T47D (cell line): ENCODE data around the gene PPP1R18.
"Not testable (repeated sequence)": the region's sequence is repeated elsewhere in the genome, so short reads cannot be mapped to it uniquely, and the experiment has no call there.

ENCODE experiments used
- DNase-seq, 2 experiments: peaks; one replicate each; pipeline versions ENCODE4 v3.0.0 to v3.0.0-alpha.2; 2011 to 2012; ENCODE audit warnings: low read depth in 1 of 2, low spot score in 1 of 2
- JUND ChIP-seq: IDR thresholded peaks from 2 replicates; pipeline ENCODE4 v1.6.1; 2012; ENCODE audit warnings: low read depth
- in situ Hi-C: cut with HindIII; loops from 2 replicates; pipeline ENCODE4 v1.10.0; 2016; ENCODE audit warnings: low sequenced_read_pairs, low pct_unique_long_range_greater_than_20kb

The PPP1R18 gene

DNA sequence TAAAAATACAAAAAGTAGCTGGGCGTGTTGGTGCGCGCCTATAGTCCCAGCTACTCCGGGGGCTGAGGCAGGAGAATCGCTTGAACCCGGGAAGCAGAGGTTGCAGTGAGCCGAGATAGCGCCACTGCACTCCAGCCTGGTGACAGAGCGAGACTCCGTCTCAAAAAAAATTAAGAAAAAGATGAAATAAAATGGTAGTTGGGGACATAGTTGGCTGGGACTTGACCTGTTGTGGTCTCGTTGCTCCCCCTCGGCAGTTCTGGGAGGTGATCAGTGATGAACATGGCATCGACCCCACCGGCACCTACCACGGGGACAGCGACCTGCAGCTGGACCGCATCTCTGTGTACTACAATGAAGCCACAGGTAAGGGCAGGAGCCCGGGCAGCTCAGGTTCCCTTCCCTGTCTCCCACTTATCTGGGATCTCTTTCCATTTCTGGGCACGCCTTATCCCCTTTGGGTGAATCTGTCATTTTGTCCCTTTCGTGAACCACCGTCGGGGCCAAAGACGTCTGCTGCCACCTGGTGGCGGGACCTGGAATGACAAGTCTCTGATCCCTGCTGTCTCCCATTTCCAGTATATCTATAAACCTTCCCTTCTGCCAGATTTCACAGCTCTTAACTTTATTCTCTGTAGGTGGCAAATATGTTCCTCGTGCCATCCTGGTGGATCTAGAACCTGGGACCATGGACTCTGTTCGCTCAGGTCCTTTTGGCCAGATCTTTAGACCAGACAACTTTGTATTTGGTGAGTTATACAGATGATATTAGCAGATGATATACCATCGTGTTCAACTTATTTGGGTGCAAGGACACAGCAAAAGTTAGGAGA lies 36.1 kb upstream of the PPP1R18 start:
- in situ Hi-C loops = no loop called here
- no peak for TF ChIP-seq JUND
- DNase-seq = peak; percentile 53 to 94

DNA sequence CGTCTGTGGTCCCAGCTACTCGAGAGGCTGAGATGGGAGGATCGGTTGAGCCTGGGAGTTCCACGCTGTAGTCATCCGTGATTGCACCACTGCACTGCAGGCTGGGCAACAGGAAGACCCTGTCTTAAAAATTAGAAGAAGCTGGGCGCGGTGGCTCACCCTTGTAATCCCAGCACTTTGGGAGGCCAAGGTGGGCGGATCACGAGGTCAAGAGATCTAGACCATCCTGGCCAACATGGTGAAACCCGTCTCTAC lies 35.5 kb upstream of the PPP1R18 start:
- in situ Hi-C loops, DNase-seq: not testable (repeated sequence)

DNA sequence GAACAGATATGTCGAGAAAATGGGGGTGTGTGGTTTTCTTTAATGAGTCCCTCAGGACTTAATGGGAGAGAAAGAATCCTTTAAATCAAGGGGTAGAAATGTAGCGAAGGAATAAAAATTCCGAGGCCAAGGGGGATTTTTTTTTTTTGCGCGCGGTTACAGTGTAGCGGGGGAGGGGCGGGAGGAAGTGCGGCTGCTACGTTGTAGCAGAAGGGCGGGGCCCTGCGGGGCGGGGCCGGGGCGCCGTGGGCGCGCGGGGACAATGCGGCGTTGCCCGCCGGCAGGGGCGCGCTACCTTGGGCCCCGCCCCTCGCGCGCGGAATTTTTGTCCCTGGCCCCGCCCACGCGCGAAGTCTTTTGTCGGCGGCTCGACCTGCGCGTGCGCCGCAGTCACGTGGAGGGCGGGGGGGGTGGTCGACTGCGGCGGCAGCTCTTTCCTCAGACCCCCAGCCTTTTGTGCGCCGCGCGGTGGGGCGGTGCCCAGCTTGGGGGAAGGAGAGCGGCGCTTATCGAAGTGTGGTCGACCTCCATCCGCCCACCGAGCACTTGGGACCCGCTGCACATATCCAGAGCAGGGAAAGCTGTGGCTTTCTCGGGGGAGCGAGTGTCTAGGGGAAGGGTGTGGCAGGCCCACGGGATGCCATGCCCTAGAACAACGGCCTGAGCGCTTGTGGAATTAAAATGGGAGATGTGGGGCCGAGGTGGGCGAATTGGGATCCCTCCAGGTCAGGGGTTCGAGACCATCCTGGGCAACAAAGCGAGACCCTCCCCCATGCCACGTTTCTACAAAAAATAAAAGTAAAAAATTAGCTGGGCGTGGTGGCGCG lies 35.0 kb upstream of the PPP1R18 start:
- in situ Hi-C loops = no loop called here
- no peak for TF ChIP-seq JUND
- DNase-seq = peak; percentile 68 to 94

DNA sequence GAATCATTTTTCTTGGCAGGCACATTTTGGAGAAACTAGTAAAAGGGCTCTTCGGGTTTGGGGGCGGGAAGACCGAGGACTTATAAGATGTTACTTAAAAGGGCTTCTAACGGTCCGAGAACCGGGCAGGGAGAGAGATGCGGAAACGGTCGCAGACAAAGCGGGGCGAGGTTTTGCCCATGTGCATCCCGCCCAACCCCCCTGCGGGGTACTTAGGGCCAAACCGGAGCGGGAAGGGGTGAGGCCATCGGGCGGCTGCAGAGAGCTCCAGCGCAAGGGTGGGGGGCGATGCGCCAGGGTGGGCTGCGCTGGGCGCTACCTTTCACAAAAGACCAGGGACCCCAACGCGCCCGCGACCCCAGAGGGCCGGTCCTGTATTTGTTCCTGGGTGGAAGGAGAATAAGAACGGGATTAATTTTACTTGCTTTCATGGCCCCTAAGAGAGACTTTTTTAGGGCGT lies 34.3 kb upstream of the PPP1R18 start:
- in situ Hi-C loops = no loop called here
- peak in 1 of 2 experiments; percentile 70 for DNase-seq

DNA sequence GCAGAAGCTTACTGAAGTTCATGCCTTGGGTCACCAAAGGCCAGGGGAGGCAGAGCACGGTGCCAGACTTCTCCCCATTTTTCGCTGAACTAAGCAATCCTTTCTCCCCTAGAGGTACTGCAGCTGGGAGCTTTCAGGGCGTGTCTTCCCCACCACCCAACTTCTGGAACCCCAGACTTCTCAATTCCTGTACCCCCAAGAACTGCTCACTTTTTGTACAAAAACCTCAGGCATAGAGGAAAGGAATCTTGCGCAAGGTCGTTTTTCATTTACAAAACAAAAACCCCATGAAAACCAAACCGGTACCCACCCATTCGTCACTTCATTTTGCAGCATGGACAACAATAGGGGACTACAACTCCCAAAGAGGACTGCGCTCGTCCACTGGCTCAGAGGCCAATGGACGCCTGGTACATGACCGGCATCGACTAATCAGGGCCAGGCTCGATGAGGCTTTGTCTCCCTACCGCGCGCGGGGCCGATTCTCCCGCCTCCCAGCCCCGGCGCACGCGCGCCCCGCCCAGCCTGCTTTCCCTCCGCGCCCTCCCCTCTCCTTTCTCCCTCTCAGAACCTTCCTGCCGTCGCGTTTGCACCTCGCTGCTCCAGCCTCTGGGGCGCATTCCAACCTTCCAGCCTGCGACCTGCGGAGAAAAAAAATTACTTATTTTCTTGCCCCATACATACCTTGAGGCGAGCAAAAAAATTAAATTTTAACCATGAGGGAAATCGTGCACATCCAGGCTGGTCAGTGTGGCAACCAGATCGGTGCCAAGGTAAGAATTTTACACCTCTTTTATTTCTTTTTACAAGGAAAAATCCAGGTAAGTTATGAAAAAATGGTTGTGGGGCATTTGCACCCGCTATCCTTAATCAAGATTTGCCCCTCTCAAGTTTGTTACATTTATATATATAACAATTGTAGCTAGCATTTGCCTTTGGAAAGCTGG lies 33.6 kb upstream of the PPP1R18 start, which contains the start of gene TUBB:
Gene TUBB, plus strand, starts transcription at position 562 of the 947 bp plus-strand sequence. Its CDS starts 155 bp downstream, at position 717.
- in situ Hi-C loops = no loop called here
- peak; percentile 87 to 99 for DNase-seq
- no peak for TF ChIP-seq JUND

More for the DNA sequence above, 34.3 kb upstream of the PPP1R18 start:
- no peak for TF ChIP-seq JUND

DNA sequence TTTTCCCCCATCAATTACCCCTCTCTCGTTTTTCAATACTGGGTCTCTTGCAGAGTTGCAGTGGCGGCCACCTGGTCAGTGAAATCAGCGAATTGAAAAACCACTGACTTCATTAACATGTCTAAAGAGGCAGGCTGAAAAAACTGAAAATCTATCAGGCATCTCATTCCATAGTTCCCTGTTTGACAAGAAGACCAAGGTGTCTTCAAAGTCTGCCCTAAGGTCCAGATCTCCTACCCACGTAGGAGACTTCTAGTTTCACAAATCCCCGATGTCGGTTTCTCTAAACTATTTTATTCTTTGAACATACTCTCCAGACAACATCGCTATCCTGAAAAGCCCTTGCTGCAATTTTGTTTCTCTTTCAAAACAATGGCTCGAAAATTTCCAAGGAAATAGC lies 32.9 kb upstream of the PPP1R18 start:
- DNase-seq = no peak
- in situ Hi-C loops = no loop called here
- TF ChIP-seq JUND = no peak

DNA sequence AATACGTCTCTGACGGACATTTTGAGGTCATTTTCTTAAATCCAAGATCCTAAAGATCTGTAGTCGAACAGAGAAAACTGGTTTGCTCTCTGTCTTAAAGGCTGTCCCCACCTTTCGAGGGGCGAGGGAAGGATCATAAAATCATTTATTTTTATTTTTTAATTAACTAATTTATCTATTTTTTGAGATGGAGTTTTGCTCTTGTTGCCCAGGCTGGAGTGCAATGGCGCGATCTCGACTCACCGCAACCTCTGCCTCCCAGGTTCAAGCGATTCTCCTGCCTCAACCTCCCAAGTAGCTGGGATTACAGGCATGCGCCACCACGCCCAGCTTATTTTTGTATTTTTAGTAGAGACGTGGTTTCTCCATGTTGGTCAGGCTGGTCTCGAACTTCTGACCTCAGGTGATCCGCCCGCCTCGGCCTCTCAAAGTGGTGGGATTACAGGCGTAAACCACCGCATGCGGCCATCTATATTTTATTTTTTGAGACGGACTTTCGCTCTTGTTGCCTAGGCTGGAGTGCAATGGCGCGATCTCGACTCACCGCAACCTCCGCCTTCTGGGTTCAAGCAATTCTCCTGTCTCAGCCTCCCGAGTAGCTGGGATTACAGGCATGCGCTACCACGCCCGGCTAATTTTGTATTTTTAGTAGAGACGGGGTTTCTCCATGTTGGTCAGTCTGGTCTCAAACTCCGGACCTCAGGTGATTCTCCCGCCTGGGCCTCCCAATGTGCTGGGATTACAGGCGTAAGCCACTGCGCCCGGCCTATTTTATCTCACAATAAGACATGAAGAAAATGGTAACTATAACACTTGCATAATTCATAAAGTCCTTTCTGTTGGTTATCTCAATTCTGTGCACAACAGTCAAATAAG lies 31.6 kb upstream of the PPP1R18 start:
- in situ Hi-C loops, DNase-seq: not testable (repeated sequence)

DNA sequence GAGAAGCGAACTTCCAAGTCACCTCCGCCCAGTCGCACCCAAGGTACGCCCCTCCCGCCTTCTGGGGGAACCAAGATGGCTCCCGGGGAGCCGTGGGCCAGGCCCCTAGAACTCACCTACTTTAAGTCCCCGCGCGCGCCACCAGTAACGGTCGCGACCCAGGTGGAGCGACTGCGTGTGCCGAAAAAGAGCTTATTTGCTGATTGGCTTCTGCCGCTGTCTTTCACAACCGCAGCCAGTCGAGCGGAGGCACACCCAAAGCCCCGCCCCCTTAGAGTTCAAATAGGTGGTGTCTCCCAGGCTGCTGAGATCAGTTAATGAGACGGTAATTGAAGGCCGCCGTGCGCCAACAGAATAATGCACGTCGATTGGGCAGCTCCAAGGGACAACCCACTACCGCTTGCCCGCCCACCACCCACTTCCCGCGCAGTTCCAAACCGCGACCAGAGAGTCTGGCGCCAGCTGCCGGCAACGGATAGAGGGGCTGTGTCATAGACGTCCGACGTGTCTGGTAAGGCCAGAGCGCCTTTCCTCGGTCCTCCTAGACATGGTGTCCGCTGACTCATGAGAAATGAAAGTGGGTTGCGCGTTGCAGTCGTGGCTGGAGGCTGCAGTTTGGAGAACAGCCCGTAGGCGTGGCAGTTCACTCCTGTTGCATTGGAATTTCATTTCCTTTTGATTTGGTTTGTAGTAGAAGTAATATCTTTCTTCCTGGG lies 30.8 kb upstream of the PPP1R18 start, which contains the start of gene MDC1:
Gene MDC1, minus strand, starts transcription at position 153 of the 716 bp plus-strand sequence. CDS start 2,106 bp downstream, outside the sequence.
- no peak for TF ChIP-seq JUND
- in situ Hi-C loops = no loop called here
- peak; percentile 83 to 100 for DNase-seq

DNA sequence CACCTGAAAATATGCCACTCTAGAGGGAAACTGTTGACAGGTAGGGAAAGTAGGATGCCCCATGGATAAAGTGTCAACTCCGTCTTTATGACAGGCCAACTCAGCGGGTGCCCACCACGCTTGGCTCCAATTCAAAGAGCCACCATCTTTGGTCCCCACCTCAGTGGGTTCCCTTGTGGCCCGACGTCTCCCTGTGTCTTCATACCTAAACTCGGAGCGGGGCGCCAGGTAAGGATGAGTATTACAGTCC lies 30.4 kb upstream of the PPP1R18 start:
- TF ChIP-seq JUND = no peak
- in situ Hi-C loops = no loop called here
- no peak for DNase-seq

DNA sequence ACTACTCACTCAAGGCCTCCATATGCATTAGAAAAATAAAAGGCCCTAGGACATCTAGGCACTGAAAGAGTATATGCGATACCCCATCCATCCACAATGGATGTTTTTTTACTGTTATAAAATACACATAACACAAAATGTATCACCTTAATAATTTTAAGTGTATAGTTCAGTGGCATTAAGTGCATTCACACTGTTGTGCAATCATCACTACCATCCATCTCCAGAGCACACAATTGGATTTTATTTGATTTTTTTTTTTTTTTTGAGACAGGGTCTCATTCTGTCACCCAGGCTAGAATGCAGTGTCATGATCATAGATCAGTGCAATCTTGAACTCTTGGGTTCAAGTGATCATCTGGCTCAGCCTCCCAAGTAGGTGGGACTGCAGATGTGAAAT lies 27.8 kb upstream of the PPP1R18 start:
- DNase-seq = no peak
- in situ Hi-C loops = no loop called here
- no peak for TF ChIP-seq JUND

DNA sequence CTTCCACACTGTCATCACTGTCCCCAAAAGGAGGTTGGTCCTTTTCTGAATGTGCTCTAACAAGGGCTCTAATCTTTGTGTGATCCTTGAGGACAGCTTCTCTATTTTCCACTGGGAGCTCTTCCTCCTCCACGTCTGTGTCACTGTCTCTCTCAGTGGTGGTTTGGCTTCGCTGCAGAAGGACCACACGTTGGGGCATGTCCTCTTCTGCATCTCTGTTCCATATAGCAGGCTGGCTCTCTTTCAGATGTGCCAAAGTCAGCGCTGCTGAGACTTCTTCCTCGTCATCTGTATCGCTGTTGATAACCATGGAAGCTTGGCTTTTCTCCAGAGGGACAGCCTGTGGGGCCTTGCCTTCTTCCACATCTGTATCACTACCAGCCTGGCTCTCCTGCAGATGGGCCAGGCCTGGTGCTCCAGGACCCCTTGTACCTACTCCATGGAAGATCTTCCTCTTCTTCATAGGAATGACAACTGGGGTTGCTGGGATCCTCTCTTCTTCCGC lies 26.0 kb upstream of the PPP1R18 start:
- no peak for DNase-seq
- TF ChIP-seq JUND = no peak
- in situ Hi-C loops = no loop called here
